ENCODE results near the gene LRTM2. TPM values are rescaled to one million over a fixed set of nuclear protein-coding genes. Genes with fewer than 3 reads are reported as not detected.

LRTM2 gene
- total and polyA plus RNA-seq, 12 donors = 0.06 TPM; not detected in 11

DNA sequence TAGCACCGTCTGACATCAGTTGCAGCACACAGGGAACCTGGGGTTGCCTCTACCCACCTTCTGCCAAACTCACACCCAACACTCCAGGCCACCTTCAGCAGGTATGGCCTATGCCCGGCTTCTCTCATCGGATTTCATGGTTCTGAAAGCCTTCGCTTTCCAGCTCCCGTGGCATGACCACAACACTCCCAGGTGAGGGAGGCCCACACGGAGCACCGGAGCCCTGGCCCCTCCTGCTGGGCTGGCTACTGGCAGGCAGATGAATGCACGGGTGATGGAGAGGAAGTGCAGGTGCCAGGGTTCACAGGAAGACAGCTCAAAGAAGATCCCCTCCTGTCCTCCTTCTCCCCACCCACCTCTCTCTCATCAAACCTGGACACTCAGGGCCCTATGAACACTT lies 60.9 kb downstream of the LRTM2 start:
- WGBS, 4 donors = 60 to 88% (median 79%) methylated on average over 8 of the region's 8 CpGs
- Histone ChIP-seq H3K27me3 (no peaks in the 10 kb centered on the region), H3K4me1 (replicated peaks in 1 of 2) (no peaks in the 10 kb centered on the region), H3K4me3 (no peak overlapping the region), H3K9me3 (replicated peaks in 1 of 3) (no peaks in the 10 kb centered on the region), H3K27ac (no peak overlapping the region), H3K36me3 (replicated peaks in 1 of 2) (no peaks in the 10 kb centered on the region)
- DNase-seq = no peak
- TF ChIP-seq CTCF (IDR thresholded peaks at IDR 0.05) (no peak), POLR2A (IDR thresholded peaks at IDR 0.05) (no peak)
- intact Hi-C loops (cut with DNase I) = no loop called here

DNA sequence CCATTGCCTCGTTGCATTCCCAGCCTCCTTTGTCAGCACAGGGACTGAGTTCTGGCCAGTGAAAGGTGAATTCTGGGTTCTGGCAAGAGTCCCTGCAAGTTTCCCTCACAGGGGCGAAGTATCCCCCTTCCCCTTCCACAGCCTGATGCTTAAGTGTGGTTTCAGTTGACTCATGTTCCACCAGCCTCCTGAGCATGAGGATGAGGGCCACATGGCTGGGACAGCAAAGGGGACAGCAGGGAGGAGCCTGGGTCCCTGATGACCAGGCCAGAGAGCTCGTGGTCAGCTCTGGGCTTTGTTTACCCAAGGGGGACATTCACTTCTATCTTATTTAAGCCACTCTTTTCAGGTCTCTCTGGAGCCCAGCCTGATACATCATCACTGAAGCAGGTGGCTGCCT lies 61.6 kb downstream of the LRTM2 start:
- H3K4me3 ChIP-seq = no peak overlapping the region
- TF ChIP-seq POLR2A (IDR thresholded peaks at IDR 0.05) (no peak), CTCF (IDR thresholded peaks at IDR 0.05) (no peak)
- H3K9me3 ChIP-seq (replicated peaks in 1 of 3) = no peaks in the 10 kb centered on the region
- intact Hi-C loops (cut with DNase I) = no loop called here
- WGBS, 4 donors = 56 to 76% (median 63%) methylated on average over 2 to 3 of the region's 3 CpGs
- peak in 1 of 7 donors; percentile 6 for DNase-seq
- H3K27me3 ChIP-seq = no peaks in the 10 kb centered on the region
- no peak overlapping the region for H3K27ac ChIP-seq
- H3K36me3 ChIP-seq (replicated peaks in 1 of 2) = no peaks in the 10 kb centered on the region
- no peaks in the 10 kb centered on the region for H3K4me1 ChIP-seq (replicated peaks in 1 of 2)

DNA sequence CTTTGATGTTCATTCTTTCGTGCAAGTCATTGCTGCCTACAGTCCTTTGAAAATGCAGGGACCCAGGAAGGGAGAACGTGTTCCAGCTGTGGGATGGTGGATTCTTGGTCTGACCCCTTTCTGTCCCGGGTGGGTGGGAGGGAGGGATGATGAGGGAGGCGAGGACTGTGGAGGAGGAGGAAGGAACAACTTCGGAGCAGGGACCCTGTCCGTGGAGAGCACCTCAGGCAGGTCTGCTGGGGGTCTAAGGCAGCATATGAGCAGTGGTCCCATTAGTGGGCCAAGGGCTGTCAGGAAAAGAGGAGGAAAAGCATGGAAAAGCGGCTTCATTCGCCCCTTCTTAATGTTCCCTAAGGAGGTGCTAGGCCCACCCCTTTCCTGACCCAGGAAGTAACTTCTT lies 62.0 kb downstream of the LRTM2 start:
- TF ChIP-seq CTCF (IDR thresholded peaks at IDR 0.05) = no peak
- H3K27ac ChIP-seq = no peak overlapping the region
- DNase-seq = no peak
- 62 to 85% (median 84%) methylated on average over 8 of the region's 8 CpGs for WGBS, 4 donors
- H3K27me3 ChIP-seq = no peaks in the 10 kb centered on the region
- H3K36me3 ChIP-seq (replicated peaks in 1 of 2) = no peaks in the 10 kb centered on the region
- H3K9me3 ChIP-seq (replicated peaks in 1 of 3) = no peaks in the 10 kb centered on the region
- H3K4me3 ChIP-seq = no peak overlapping the region
- H3K4me1 ChIP-seq (replicated peaks in 1 of 2) = no peaks in the 10 kb centered on the region
- intact Hi-C loops (cut with DNase I) = no loop called here

DNA sequence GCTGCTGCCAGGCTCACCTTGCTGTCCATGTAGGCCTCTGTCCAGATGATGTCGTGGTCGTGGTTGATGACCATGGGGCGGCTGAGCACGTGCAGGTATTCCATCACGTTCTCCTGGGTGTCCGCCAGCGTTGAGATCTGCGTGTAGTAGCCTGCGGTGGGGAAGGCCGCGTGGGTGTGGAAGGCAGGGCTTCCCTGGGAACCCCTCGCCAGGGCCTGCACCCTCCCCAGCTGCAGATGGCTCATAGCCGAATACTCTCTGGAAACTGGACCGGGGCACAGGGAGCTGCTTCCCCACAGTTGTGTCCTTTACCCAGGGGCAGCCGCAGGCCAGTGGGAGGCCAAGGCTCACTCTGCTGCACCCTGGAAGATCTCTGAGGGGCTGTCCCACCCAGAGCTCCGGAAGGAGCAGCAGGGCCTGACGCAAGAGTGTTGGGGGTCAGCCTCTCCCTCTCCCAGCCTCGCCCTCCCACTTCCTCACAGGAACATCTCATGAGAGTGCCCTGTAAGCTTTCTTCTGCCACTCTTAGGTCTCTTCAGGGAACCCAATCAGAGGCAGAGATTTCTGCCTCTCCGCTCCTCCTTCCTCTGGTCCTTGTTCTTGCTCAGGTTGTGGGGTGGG lies 62.6 kb downstream of the LRTM2 start:
- WGBS, 4 donors = 85 to 93% (median 89%) methylated on average over 7 to 19 of the region's 19 CpGs
- intact Hi-C loops (cut with DNase I) = no loop called here
- no peaks in the 10 kb centered on the region for H3K27me3 ChIP-seq
- no peaks in the 10 kb centered on the region for H3K36me3 ChIP-seq (replicated peaks in 1 of 2)
- no peaks in the 10 kb centered on the region for H3K4me1 ChIP-seq (replicated peaks in 1 of 2)
- no peak for TF ChIP-seq CTCF (IDR thresholded peaks at IDR 0.05)
- TF ChIP-seq POLR2A (IDR thresholded peaks at IDR 0.05) = no peak
- DNase-seq = no peak
- H3K27ac ChIP-seq = no peak overlapping the region
- H3K9me3 ChIP-seq (replicated peaks in 1 of 3) = no peaks in the 10 kb centered on the region
- no peak overlapping the region for H3K4me3 ChIP-seq
